NT2/D1 (cell line): ENCODE measurements around the gene CNOT9.

Source experiments
- DNase-seq: peaks from one replicate; pipeline ENCODE4 v3.0.0-alpha.2; 2011; ENCODE audit warnings: low read depth, low spot score
- H3K27me3 ChIP-seq: 2 replicates; pipeline ENCODE4 v1.6.0; 2011; ENCODE audit warnings: mild to moderate bottlenecking; ENCODE audit not compliant: insufficient read length, insufficient read depth
- H3K36me3 ChIP-seq: 2 replicates; pipeline ENCODE4 v1.6.1; 2011; ENCODE audit warnings: mild to moderate bottlenecking, low read length, mixed read lengths; ENCODE audit not compliant: insufficient read depth, insufficient read length
- H3K4me1 ChIP-seq: 2 replicates; pipeline ENCODE4 v1.5.1; 2011; ENCODE audit not compliant: insufficient read depth, insufficient read length
- H3K4me3 ChIP-seq: 2 replicates; pipeline ENCODE4 v1.5.1; 2011; ENCODE audit warnings: low read depth; ENCODE audit not compliant: insufficient read length
- H3K9ac ChIP-seq: 2 replicates; pipeline ENCODE4 v1.6.0; 2011; ENCODE audit warnings: low read depth; ENCODE audit not compliant: insufficient read length
- H3K9me3 ChIP-seq: 2 replicates; pipeline ENCODE4 v1.5.1; 2011; ENCODE audit warnings: mild to moderate bottlenecking, low read length; ENCODE audit not compliant: insufficient read depth
- SUZ12 ChIP-seq: IDR thresholded peaks from 2 replicates; pipeline ENCODE4 v1.6.1; 2011; ENCODE audit not compliant: insufficient read length, insufficient read depth; ENCODE audit errors: extremely low read depth
- YY1 ChIP-seq: IDR thresholded peaks from 2 replicates; pipeline ENCODE4 v1.6.1; 2011; ENCODE audit not compliant: insufficient read length, insufficient read depth
- ZNF274 ChIP-seq: IDR thresholded peaks from 2 replicates; pipeline ENCODE4 v1.6.1; 2011; ENCODE audit warnings: mild to moderate bottlenecking, low read depth, low read length

CNOT9 gene

DNA sequence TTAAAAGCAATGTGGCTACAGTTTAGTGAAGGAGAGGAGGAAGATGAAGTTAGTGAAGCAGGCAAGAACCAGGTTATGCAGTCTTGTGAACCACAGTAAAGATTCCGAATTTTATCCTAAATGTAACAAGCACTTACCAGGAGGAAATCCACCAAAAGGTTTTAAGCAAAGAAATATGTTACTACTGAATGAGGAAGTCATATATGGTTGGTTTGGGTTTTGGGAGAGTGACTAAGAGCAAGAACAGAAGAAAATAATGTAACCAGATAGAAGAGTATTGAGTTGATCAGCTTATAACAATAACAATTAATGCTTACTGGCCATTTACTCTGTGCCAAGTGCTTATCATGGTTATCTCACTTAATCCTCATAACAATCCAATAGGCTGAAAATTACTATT lies 2.3 kb upstream of the CNOT9 start:
- DNase-seq, result no peak
- H3K9ac ChIP-seq, result no peak overlapping the region
- no peak overlapping the region for H3K4me3 ChIP-seq
- H3K36me3 ChIP-seq, result peaks cover 55% of the 10 kb centered on the region
- H3K9me3 ChIP-seq, result no peaks in the 10 kb centered on the region
- H3K27me3 ChIP-seq, result no peaks in the 10 kb centered on the region
- TF ChIP-seq YY1, result no peak
- no peak for TF ChIP-seq ZNF274
- no peak for TF ChIP-seq SUZ12
- H3K4me1 ChIP-seq, result no peaks in the 10 kb centered on the region

DNA sequence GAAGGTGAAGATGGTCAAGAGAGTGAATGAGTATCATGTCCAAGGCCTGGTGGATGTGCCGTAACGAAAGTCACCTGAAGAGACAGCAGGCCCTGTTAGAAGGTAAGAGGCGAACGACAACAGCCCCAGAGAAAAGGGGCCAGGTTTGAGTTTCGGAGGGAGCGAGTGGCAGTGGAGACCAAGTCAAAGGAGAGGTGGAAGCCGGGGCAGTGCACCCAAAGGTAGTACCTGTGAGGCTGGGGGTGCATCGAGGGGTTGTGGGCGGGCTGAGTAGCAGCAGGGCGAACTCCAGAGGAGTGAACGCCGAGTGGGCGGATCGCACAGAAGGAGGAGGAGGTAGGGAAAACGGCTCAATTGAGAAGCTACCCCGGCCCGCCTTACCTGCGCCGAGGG lies 846 bp upstream of the CNOT9 start:
- Histone ChIP-seq H3K27me3 (no peaks in the 10 kb centered on the region), H3K36me3 (peaks cover 59% of the 10 kb centered on the region), H3K4me1 (no peaks in the 10 kb centered on the region), H3K4me3 (peak overlapping the region; percentile 83), H3K9me3 (no peaks in the 10 kb centered on the region), H3K9ac (peak overlapping the region; percentile 94)
- no peak for TF ChIP-seq YY1
- TF ChIP-seq SUZ12, result no peak
- no peak for TF ChIP-seq ZNF274
- DNase-seq, result no peak

- Histone ChIP-seq H3K27me3 (no peaks in the 10 kb centered on the region), H3K4me1 (no peaks in the 10 kb centered on the region), H3K4me3 (peak overlapping the region; percentile 86), H3K9ac (peak overlapping the region; percentile 88), H3K9me3 (no peaks in the 10 kb centered on the region), H3K36me3 (peaks cover 64% of the 10 kb centered on the region)
- DNase-seq, result peak; percentile 25
- TF ChIP-seq ZNF274, result no peak
- TF ChIP-seq YY1, result no peak
- TF ChIP-seq SUZ12, result no peak
Observed at GRCh38 chr2:218569038-218569431, 396 bp downstream of the CNOT9 start.

DNA sequence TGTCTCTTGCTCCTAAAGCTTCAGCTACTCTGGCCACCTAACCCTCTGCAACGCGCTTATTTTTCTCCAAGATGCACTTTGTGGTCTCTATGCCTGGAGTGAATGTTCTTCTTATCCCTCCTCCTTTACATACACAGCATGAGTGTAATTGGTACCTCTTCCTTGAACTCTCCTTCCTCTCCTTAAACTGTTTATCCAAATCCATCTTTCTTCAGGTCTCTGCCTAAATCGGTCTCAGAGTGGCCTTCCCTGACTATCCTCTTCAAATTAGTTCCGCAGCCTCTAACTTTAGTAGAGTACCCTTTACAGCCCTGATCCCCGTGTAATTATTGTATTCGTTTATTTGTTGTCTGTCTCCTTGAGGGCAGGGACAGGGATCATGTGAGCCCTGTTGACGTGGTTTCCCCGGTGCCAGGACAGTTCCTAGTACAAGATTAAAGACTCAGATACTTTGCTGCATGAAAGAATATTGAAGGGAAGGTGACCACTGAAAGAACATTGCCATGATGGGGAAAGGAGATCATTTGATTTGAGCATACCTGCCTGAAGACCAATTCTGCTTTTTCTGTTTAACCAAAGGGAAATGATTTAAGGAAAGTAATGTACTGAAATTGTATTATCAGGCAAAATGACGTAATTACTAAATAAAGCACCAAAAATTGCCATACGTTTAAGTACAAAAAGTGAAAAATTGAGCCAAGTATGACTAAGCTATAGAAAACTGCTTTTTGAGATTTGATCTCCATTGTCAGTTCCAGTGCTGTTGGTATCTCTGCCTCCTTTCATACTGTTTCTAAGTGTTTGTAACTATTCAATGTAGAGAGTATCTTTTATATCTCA lies 1.2 kb downstream of the CNOT9 start:
- Histone ChIP-seq H3K9me3 (no peaks in the 10 kb centered on the region), H3K4me3 (peak overlapping the region; percentile 86), H3K27me3 (no peaks in the 10 kb centered on the region), H3K4me1 (no peaks in the 10 kb centered on the region), H3K9ac (peak overlapping the region; percentile 88), H3K36me3 (peaks cover 64% of the 10 kb centered on the region)
- no peak for DNase-seq
- TF ChIP-seq ZNF274, result no peak
- TF ChIP-seq SUZ12, result no peak
- no peak for TF ChIP-seq YY1

- no peak overlapping the region for H3K4me3 ChIP-seq
- TF ChIP-seq SUZ12, result no peak
- TF ChIP-seq ZNF274, result no peak
- TF ChIP-seq YY1, result no peak
- H3K4me1 ChIP-seq, result no peaks in the 10 kb centered on the region
- H3K9ac ChIP-seq, result peak overlapping the region; percentile 50
- H3K27me3 ChIP-seq, result no peaks in the 10 kb centered on the region
- no peaks in the 10 kb centered on the region for H3K9me3 ChIP-seq
- peaks cover 60% of the 10 kb centered on the region for H3K36me3 ChIP-seq
- no peak for DNase-seq
Observed at GRCh38 chr2:218570850-218571249, 2.2 kb downstream of the CNOT9 start.

DNA sequence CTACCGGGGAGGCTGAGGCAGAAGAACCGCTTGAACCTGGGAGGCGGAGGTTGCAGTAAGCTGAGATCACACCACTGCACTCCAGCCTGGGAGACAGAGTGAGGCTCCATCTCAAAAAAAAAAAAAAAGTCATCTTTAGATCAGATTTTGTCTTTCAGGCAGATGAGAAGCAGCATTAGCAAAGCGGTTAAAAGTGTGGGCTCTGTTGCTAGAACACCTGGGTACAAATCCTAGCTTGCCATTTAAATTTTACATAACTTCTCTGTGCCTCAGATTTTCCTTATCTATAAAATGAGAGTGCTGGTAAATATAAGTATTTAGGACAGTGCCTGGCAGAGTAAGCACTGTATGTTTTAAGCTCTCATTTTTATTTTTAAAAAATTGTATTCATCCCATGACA lies 8.2 kb downstream of the CNOT9 start:
- Histone ChIP-seq H3K9ac (no peak overlapping the region), H3K4me3 (no peak overlapping the region), H3K4me1 (no peaks in the 10 kb centered on the region), H3K27me3 (no peaks in the 10 kb centered on the region), H3K36me3 (peaks cover 72% of the 10 kb centered on the region), H3K9me3 (no peaks in the 10 kb centered on the region)
- TF ChIP-seq YY1, result no peak
- no peak for TF ChIP-seq ZNF274
- no peak for TF ChIP-seq SUZ12
- DNase-seq, result no peak

- H3K27me3 ChIP-seq, result no peaks in the 10 kb centered on the region
- no peak overlapping the region for H3K9ac ChIP-seq
- H3K4me1 ChIP-seq, result no peaks in the 10 kb centered on the region
- H3K9me3 ChIP-seq, result no peaks in the 10 kb centered on the region
- no peak for DNase-seq
- H3K36me3 ChIP-seq, result peaks cover 67% of the 10 kb centered on the region
- no peak overlapping the region for H3K4me3 ChIP-seq
- TF ChIP-seq YY1 (no peak), ZNF274 (no peak), SUZ12 (no peak)
Observed at GRCh38 chr2:218577482-218578220, 9.0 kb downstream of the CNOT9 start.
